ENCODE results near the gene DEK. TPM values are rescaled to one million over a fixed set of nuclear protein-coding genes. Genes with fewer than 3 reads are reported as not detected.
"Not testable (repeated sequence)": the region's sequence is repeated elsewhere in the genome, so short reads cannot be mapped to it uniquely, and the experiment has no call there.

The DEK gene
- polyA plus RNA-seq, 1 donor (not counting 4 experiments of a cell fraction or from before 2014, with no cell fraction given) = 45.0 TPM

DNA sequence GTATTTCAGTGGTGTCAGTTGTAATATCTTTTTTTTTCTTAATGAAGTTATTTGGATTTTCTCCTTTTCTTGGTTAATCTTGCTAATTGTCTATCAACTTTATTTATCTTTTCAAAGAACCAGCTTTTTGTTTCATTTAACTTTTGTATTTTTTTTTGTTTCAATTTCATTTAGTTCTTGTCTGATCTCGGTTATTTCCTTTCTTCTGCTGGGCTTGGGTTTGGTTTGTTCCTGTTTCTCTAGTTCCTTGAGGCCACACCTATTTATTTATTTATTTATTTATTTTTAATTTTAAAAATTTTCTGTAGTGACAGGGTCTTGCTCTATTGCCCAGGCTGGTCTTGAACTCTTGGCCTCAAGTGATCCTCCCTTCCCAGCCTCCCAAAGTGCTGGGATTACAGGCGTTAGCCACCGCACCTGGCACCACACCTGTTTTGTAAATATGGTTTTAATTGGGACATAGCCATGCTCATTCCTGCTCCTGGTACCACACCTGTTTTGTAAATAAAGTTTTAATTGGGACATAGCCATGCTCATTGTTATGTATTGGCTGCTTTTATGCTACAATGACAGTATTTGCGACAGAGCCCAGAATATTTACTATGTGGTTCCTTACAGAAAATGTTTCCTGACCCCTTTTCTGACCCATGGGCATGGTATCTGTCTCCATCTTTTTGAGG, 86.9 kb downstream of the DEK start:
- dilution Hi-C loops (cut with MboI; ENCODE audit: extremely low pct_ligation_motif_present, low sequenced_read_pairs) = no loop called here
- Histone ChIP-seq H2AFZ (ENCODE audit: control insufficient read depth, low read length) (no peak overlapping the region), H3K27me3 (ENCODE audit: control insufficient read depth, extremely low read depth, insufficient read depth, low read length) (no peaks in the 10 kb centered on the region), H3K9me3 (ENCODE audit: control insufficient read depth, low read depth, low read length) (no peaks in the 10 kb centered on the region), H3K4me3 (ENCODE audit: control insufficient read depth in 2 of 3, extremely low read depth in 1 of 3, insufficient read depth in 2 of 3, low read depth in 1 of 3, low read length in 3 of 3) (no peak overlapping the region), H3K79me2 (ENCODE audit: control insufficient read depth, insufficient read depth, low read length) (no peaks in the 10 kb centered on the region), H3K27ac (ENCODE audit: control insufficient read depth, insufficient read depth, low read length) (no peak overlapping the region), H3K4me2 (ENCODE audit: control insufficient read depth, extremely low read depth, insufficient read depth, low read depth, low read length) (no peak overlapping the region), H3K4me1 (ENCODE audit: control insufficient read depth, extremely low read depth, insufficient read depth, low read length) (no peaks in the 10 kb centered on the region), H3K9ac (ENCODE audit: control insufficient read depth, extremely low read depth, insufficient read depth, low read length) (no peak overlapping the region), H3K9me1 (ENCODE audit: control insufficient read depth, extremely low read depth, insufficient read depth, low read length) (no peaks in the 10 kb centered on the region), H4K20me1 (ENCODE audit: control insufficient read depth, extremely low read depth, insufficient read depth, low read length) (no peaks in the 10 kb centered on the region), H3K36me3 (ENCODE audit: control insufficient read depth in 2 of 2, extremely low read depth in 1 of 2, insufficient read depth in 2 of 2, low read length in 2 of 2) (peaks cover 0 to 2% of the 10 kb centered on the region in 2 experiments)
- TF ChIP-seq, protein P1, sequence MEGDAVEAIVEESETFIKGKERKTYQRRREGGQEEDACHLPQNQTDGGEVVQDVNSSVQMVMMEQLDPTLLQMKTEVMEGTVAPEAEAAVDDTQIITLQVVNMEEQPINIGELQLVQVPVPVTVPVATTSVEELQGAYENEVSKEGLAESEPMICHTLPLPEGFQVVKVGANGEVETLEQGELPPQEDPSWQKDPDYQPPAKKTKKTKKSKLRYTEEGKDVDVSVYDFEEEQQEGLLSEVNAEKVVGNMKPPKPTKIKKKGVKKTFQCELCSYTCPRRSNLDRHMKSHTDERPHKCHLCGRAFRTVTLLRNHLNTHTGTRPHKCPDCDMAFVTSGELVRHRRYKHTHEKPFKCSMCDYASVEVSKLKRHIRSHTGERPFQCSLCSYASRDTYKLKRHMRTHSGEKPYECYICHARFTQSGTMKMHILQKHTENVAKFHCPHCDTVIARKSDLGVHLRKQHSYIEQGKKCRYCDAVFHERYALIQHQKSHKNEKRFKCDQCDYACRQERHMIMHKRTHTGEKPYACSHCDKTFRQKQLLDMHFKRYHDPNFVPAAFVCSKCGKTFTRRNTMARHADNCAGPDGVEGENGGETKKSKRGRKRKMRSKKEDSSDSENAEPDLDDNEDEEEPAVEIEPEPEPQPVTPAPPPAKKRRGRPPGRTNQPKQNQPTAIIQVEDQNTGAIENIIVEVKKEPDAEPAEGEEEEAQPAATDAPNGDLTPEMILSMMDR (optimal IDR thresholded peaks at IDR 0.05 in 1 of 3, IDR thresholded peaks at IDR 0.05 in 1 of 3, conservative IDR thresholded peaks at IDR 0.05 in 1 of 3; ENCODE audit: extremely low read depth in 1 of 3, insufficient read depth in 2 of 3, low read length in 3 of 3) = no peak
- DNase-seq (ENCODE audit: low read depth, low spot score) (no peak), FAIRE-seq (no peak)

DNA sequence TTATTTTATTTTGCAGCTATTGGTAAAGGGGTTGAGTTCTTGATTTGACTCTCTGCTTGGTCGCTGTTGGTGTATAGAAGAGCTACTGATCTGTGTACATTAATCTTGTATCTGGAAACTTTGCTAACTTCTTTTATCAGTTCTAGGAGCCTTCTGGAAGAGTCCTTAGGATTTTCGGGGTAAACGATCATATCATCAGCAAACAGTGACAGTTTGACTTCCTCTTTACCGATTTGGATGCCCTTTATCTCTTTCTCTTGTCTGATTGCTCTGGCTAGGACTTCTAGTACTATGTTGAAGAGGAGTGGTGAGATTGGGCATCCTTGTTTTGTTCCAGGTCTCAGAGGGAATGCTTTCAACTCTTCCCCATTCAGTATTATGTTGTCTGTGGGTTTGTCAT, 88.1 kb downstream of the DEK start:
- H3K4me2 ChIP-seq (ENCODE audit: control insufficient read depth, extremely low read depth, insufficient read depth, low read depth, low read length); H4K20me1 ChIP-seq (ENCODE audit: control insufficient read depth, extremely low read depth, insufficient read depth, low read length); FAIRE-seq; H3K27me3 ChIP-seq (ENCODE audit: control insufficient read depth, extremely low read depth, insufficient read depth, low read length); H3K4me3 ChIP-seq (ENCODE audit: control insufficient read depth in 2 of 3, extremely low read depth in 1 of 3, insufficient read depth in 2 of 3, low read depth in 1 of 3, low read length in 3 of 3); H2AFZ ChIP-seq (ENCODE audit: control insufficient read depth, low read length); H3K79me2 ChIP-seq (ENCODE audit: control insufficient read depth, insufficient read depth, low read length); H3K36me3 ChIP-seq (ENCODE audit: control insufficient read depth in 2 of 2, extremely low read depth in 1 of 2, insufficient read depth in 2 of 2, low read length in 2 of 2); H3K4me1 ChIP-seq (ENCODE audit: control insufficient read depth, extremely low read depth, insufficient read depth, low read length); DNase-seq (ENCODE audit: low read depth, low spot score); H3K27ac ChIP-seq (ENCODE audit: control insufficient read depth, insufficient read depth, low read length); H3K9me1 ChIP-seq (ENCODE audit: control insufficient read depth, extremely low read depth, insufficient read depth, low read length); H3K9ac ChIP-seq (ENCODE audit: control insufficient read depth, extremely low read depth, insufficient read depth, low read length); dilution Hi-C loops (cut with MboI; ENCODE audit: extremely low pct_ligation_motif_present, low sequenced_read_pairs); H3K9me3 ChIP-seq (ENCODE audit: control insufficient read depth, low read depth, low read length): not testable (repeated sequence)

Small RNA genes lying within 50 kb of the gene (small RNA-seq; reads per million reads assigned to genes)
- gene AL138825.1 (ENCODE audit: insufficient read length in 3 of 3, low read depth in 3 of 3, low replicate concordance in 1 of 3) = 0 reads per million in 3 experiments
- gene RF00019 (ENCODE audit: insufficient read length in 3 of 3, low read depth in 3 of 3, low replicate concordance in 1 of 3) = 0 reads per million in 3 experiments
- gene RNU6-263P (ENCODE audit: insufficient read length in 3 of 3, low read depth in 3 of 3, low replicate concordance in 1 of 3) = 0 reads per million in 3 experiments

Other genes with a start within 250 kb of the DEK start
- gene NHLRC1, start 141.9 kb downstream of the DEK start, polyA plus RNA-seq = 1.2 to 1.5 TPM (median 1.2 TPM) in 3 replicates
- gene TPMT, start 109.5 kb downstream of the DEK start, polyA plus RNA-seq = 25.1 to 38.6 TPM (median 28.3 TPM) in 3 replicates
- gene KDM1B, start 109.1 kb downstream of the DEK start, polyA plus RNA-seq = 29.5 to 32.7 TPM (median 30.6 TPM) in 3 replicates
- 6.9 to 9.0 TPM (median 8.0 TPM) in 3 replicates for gene RNF144B, start 122.8 kb upstream of the DEK start, polyA plus RNA-seq

All from keratinocyte (primary cell).